Activated CD4-positive, alpha-beta T cell treated with anti-CD3 and anti-CD28 coated beads, Interleukin-2, amount 50 U/mL, for 4 hours (primary cell): ENCODE results near the gene TNFRSF25.
"Not testable (repeated sequence)": the region's sequence is repeated elsewhere in the genome, so short reads cannot be mapped to it uniquely, and the experiment has no call there.

Source experiments
- DNase-seq, 2 experiments: peaks; one replicate each; pipeline ENCODE4 v3.0.0-alpha.2; 2020

TNFRSF25 gene

GRCh38 chr1:6467224-6467623, 1.3 kb upstream of the TNFRSF25 start:
- no peak for DNase-seq

GRCh38 chr1:6466751-6467150, 778 bp upstream of the TNFRSF25 start:
- DNase-seq = no peak

GRCh38 chr1:6465461-6466005, 440 bp downstream of the TNFRSF25 start:
- peak; percentile 45 to 52 for DNase-seq

GRCh38 chr1:6464915-6465314, 1.1 kb downstream of the TNFRSF25 start:
- no peak for DNase-seq

- peak; percentile 38 to 46 for DNase-seq
Observed at GRCh38 chr1:6464514-6464836, 1.5 kb downstream of the TNFRSF25 start.

- DNase-seq = no peak
Observed at GRCh38 chr1:6463120-6463412, 2.9 kb downstream of the TNFRSF25 start.

GRCh38 chr1:6462412-6463119, 3.4 kb downstream of the TNFRSF25 start:
- DNase-seq = no peak

GRCh38 chr1:6461538-6462411, 4.2 kb downstream of the TNFRSF25 start:
- peak; percentile 40 to 49 for DNase-seq

GRCh38 chr1:6461051-6461530, 4.9 kb downstream of the TNFRSF25 start:
- DNase-seq = no peak

- DNase-seq = peak; percentile 96 to 97
Observed at GRCh38 chr1:6460301-6461050, 5.5 kb downstream of the TNFRSF25 start.

- peak; percentile 56 to 60 for DNase-seq
Observed at GRCh38 chr1:6459850-6460265, 6.1 kb downstream of the TNFRSF25 start.

GRCh38 chr1:6456800-6457466, 9.0 kb downstream of the TNFRSF25 start:
- no peak for DNase-seq

GRCh38 chr1:6455752-6456520, 10.0 kb downstream of the TNFRSF25 start:
- DNase-seq = not testable (repeated sequence)

- peak in 1 of 2 experiments; percentile 37 for DNase-seq
Observed at GRCh38 chr1:6454856-6455751, 10.9 kb downstream of the TNFRSF25 start.

- not testable (repeated sequence) for DNase-seq
Observed at GRCh38 chr1:6453895-6454855, 11.8 kb downstream of the TNFRSF25 start.

GRCh38 chr1:6450943-6451373, 15.0 kb downstream of the TNFRSF25 start:
- no peak for DNase-seq

GRCh38 chr1:6450486-6450885, 15.5 kb downstream of the TNFRSF25 start:
- DNase-seq = not testable (repeated sequence)

GRCh38 chr1:6450005-6450450, 15.9 kb downstream of the TNFRSF25 start:
- DNase-seq = no peak
